Retina (tissue), 1 donor: ENCODE results near the gene COMP.
A peak's percentile ranks its signal among the peaks of the same experiment; 100 is the strongest.

Source experiments
- DNase-seq: peaks from one replicate; pipeline ENCODE4 v3.0.0-alpha.2; 2016

Gene COMP

GRCh38 chr19:18768997-18769891 lies 21.9 kb downstream of the COMP start:
- DNase-seq: no peak

GRCh38 chr19:18768046-18768771 lies 22.9 kb downstream of the COMP start:
- DNase-seq: peak; percentile 72

- no peak for DNase-seq
These were observed 25.9 kb downstream of the COMP start for GRCh38 chr19:18765224-18765623.

GRCh38 chr19:18764591-18765051 lies 26.5 kb downstream of the COMP start:
- DNase-seq: no peak

GRCh38 chr19:18763674-18764590 lies 27.2 kb downstream of the COMP start:
- no peak for DNase-seq

- DNase-seq: no peak
These were observed 28.7 kb downstream of the COMP start for GRCh38 chr19:18762125-18763023.

GRCh38 chr19:18761531-18762110 lies 29.5 kb downstream of the COMP start:
- DNase-seq: no peak

- no peak for DNase-seq
These were observed 30.4 kb downstream of the COMP start for GRCh38 chr19:18760440-18761383.

GRCh38 chr19:18759995-18760426 lies 31.1 kb downstream of the COMP start:
- no peak for DNase-seq

GRCh38 chr19:18759304-18759994 lies 31.7 kb downstream of the COMP start:
- no peak for DNase-seq

GRCh38 chr19:18756896-18757295 lies 34.2 kb downstream of the COMP start:
- DNase-seq: no peak

- no peak for DNase-seq
These were observed 36.6 kb downstream of the COMP start for GRCh38 chr19:18754501-18754900.

- DNase-seq: no peak
These were observed 39.5 kb downstream of the COMP start for GRCh38 chr19:18751571-18751970.

GRCh38 chr19:18750295-18750970 lies 40.7 kb downstream of the COMP start:
- DNase-seq: no peak

GRCh38 chr19:18749362-18750231 lies 41.5 kb downstream of the COMP start:
- no peak for DNase-seq

- no peak for DNase-seq
These were observed 44.4 kb downstream of the COMP start for GRCh38 chr19:18746401-18747325.

GRCh38 chr19:18745931-18746330 lies 45.2 kb downstream of the COMP start:
- DNase-seq: no peak
